Measurements from ENCODE around the gene PCNX2. TPM values are rescaled to one million over a fixed set of nuclear protein-coding genes. Genes with fewer than 3 reads are reported as not detected.

Gene PCNX2
- total RNA-seq, 1 donor from 2014 or later: 18.4 TPM

DNA sequence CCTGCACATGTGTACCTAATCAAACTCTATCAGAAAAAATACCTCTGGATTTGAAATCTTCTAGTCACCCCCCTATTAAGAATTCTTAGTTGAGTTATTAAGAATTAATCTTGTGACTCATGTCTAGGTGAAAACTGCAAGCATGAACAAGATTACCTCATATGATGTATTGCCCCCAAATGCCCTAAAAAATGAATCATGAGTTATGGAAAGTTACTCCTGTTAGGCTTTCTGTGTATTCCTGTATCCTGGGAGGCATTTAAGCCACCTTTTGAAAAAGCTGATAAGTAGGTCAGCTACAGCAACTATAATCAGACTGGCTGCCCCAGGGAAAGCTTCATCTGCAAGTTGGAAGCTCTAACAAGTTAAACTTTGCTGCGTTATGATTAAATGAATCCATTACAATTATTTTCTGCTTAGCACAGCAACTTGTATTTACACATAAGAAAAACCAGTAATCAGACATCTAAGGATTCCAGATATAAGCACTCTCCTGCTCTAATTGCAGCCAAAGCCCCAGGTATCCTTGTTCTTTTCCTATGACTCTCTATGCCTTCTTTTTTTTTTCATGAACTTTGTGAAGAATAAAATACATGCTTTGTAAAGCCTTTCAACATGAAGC lies 197.5 kb downstream of the PCNX2 start:
- Mint-ChIP-seq H3K36me3 (no peaks in the 10 kb centered on the region), H3K27ac (no peak overlapping the region), H3K9me3 (no peaks in the 10 kb centered on the region), H3K4me1 (ENCODE audit: unreplicated experiment) (peaks cover 19% of the 10 kb centered on the region), H3K27me3 (no peaks in the 10 kb centered on the region), H3K4me3 (no peak overlapping the region)
- TF ChIP-seq, protein P1, sequence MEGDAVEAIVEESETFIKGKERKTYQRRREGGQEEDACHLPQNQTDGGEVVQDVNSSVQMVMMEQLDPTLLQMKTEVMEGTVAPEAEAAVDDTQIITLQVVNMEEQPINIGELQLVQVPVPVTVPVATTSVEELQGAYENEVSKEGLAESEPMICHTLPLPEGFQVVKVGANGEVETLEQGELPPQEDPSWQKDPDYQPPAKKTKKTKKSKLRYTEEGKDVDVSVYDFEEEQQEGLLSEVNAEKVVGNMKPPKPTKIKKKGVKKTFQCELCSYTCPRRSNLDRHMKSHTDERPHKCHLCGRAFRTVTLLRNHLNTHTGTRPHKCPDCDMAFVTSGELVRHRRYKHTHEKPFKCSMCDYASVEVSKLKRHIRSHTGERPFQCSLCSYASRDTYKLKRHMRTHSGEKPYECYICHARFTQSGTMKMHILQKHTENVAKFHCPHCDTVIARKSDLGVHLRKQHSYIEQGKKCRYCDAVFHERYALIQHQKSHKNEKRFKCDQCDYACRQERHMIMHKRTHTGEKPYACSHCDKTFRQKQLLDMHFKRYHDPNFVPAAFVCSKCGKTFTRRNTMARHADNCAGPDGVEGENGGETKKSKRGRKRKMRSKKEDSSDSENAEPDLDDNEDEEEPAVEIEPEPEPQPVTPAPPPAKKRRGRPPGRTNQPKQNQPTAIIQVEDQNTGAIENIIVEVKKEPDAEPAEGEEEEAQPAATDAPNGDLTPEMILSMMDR (conservative IDR thresholded peaks at IDR 0.05): no peak
- no peak for DNase-seq (ENCODE audit: extremely low spot score, unreplicated experiment)

DNA sequence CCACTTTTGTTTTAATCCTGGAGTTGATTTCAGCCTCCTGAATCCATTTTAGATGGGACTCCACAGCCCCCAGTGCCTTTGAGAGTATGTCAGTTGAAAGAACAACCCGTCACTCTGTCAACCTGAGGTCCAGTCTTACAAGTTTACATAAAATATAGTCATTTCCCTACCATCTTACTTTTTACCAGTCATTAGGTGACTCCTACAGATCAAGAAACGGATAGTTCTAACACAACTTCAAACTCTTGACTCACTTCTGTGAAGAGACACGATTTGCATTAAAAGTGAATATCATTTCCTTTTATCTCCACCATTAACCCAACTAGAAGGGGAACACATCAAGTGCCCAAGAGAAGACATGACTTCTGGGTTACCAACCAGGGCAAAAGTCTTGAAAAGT lies 198.0 kb downstream of the PCNX2 start:
- Mint-ChIP-seq H3K27ac (no peak overlapping the region), H3K4me3 (no peak overlapping the region), H3K27me3 (no peaks in the 10 kb centered on the region), H3K4me1 (ENCODE audit: unreplicated experiment) (peaks cover 19% of the 10 kb centered on the region), H3K36me3 (no peaks in the 10 kb centered on the region), H3K9me3 (no peaks in the 10 kb centered on the region)
- DNase-seq (ENCODE audit: extremely low spot score, unreplicated experiment): no peak
- TF ChIP-seq, protein P1 (conservative IDR thresholded peaks at IDR 0.05): no peak

DNA sequence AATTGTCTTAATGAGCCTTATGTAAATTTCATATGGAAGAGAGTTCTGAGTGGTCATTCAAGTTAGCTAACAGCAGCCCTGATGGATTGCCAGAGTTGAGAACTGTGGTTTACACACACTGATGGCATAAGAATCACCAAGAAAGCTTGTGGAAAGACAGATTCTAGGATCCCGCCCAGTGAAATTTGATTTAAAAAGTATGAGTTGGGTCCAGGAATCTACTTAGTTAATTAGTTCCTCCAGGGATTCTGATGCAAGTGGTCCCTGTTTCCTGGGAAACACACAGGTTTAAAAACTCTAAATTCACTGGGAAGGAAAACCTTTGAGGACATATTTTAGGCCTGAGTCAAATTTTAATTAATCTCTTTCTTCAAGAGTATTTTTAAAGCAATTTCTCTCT lies 200.8 kb downstream of the PCNX2 start:
- Mint-ChIP-seq H3K27ac (no peak overlapping the region), H3K36me3 (no peaks in the 10 kb centered on the region), H3K4me3 (no peak overlapping the region), H3K4me1 (ENCODE audit: unreplicated experiment) (peaks cover 29% of the 10 kb centered on the region), H3K9me3 (no peaks in the 10 kb centered on the region), H3K27me3 (no peaks in the 10 kb centered on the region)
- no peak for DNase-seq (ENCODE audit: extremely low spot score, unreplicated experiment)
- TF ChIP-seq, protein P1 (conservative IDR thresholded peaks at IDR 0.05): no peak

DNA sequence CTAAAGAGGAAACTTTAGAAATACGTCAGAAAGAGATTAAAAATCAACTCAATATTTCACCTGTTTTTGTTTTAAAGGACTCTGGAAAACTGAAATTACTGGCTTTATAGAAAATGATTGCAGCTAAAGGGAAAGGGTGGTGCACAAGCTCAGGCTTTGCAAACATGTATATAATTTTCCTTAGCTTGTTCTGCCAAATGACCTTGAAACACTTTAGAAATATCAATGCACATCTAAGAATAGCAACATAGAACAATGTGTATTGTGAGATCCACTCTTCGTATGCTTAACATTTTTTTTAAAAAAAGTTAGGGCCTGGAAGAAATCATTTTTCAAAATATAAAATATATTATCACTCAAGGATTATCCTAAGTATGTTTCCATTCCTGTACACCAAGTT lies 201.3 kb downstream of the PCNX2 start:
- TF ChIP-seq, protein P1 (conservative IDR thresholded peaks at IDR 0.05): no peak
- H3K36me3 Mint-ChIP-seq: no peaks in the 10 kb centered on the region
- H3K4me1 Mint-ChIP-seq (ENCODE audit: unreplicated experiment): peaks cover 25% of the 10 kb centered on the region
- no peak overlapping the region for H3K4me3 Mint-ChIP-seq
- H3K27ac Mint-ChIP-seq: no peak overlapping the region
- H3K27me3 Mint-ChIP-seq: no peaks in the 10 kb centered on the region
- H3K9me3 Mint-ChIP-seq: no peaks in the 10 kb centered on the region
- DNase-seq (ENCODE audit: extremely low spot score, unreplicated experiment): no peak

DNA sequence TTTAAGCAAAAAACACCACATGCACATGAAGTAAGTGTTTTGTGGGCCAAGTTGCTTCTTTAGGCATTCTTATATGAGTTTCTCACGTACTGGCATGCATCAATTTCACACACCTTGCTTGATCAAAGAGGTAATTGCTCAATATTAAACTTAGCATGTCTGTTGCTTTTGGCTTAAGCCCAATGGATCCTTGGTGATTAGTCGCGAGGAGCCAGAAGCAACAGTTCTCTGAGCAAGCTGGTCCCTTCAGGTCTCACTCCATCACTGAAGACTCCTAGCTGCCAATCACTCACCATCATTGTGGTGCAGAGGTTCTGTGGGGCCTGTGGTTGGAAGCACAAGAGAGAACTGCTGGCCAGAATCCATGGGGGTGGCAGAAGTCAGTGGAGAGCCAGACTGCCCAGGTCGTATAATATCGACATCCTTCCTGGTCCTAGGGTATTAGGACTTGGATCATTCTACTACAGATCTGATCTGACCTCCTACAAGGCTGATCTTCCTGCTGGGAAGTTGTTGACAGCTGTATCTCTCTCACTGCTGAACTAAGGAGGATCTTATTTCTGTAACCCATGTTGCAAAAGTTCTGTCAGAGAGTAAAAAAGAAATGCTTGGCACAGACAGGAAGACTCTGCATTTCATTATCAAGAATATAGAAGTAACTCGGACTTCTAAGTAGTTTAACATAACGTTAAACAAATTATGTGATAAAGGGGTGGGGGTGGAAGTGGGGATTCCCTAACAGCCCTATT lies 204.6 kb downstream of the PCNX2 start:
- TF ChIP-seq, protein P1 (conservative IDR thresholded peaks at IDR 0.05): no peak
- no peaks in the 10 kb centered on the region for H3K27me3 Mint-ChIP-seq
- H3K27ac Mint-ChIP-seq: no peak overlapping the region
- H3K4me1 Mint-ChIP-seq (ENCODE audit: unreplicated experiment): peaks cover 18% of the 10 kb centered on the region
- no peak overlapping the region for H3K4me3 Mint-ChIP-seq
- no peak for DNase-seq (ENCODE audit: extremely low spot score, unreplicated experiment)
- H3K9me3 Mint-ChIP-seq: peaks cover 2% of the 10 kb centered on the region
- H3K36me3 Mint-ChIP-seq: peaks cover 5% of the 10 kb centered on the region

Measured in type B pancreatic cell (in vitro differentiated cells).